K562 (cell line): ENCODE results near the gene CCNL1. TPM values are rescaled to one million over a fixed set of nuclear protein-coding genes. Genes with fewer than 3 reads are reported as not detected.

Experiments used
- ATAC-seq: fragments of 200-7000 bp; cut with Tn5 transposase; 3 replicates; pipeline ENCODE4 v1.9.1; 2020; ENCODE audit warnings: moderate library complexity
- BruUV-seq: library from RNA; stranded (reverse); fragments of 400-500 nt; replicated peaks from 2 replicates; lab custom pipeline; 2021; lab: Mats Ljungman, UMichigan
- CTCF ChIA-PET: fragments of 300-600 bp; formaldehyde crosslinking; extraction: SDS; loops from one replicate; lab custom pipeline; 2021; ENCODE audit warnings: low intra/inter-chr PET ratio; lab: Yijun Ruan, JAX
- POLR2A ChIA-PET: fragments of 300-600, 350-650 bp; sonication (Branson Sonifier 250); formaldehyde crosslinking; extraction: SDS; loops from one replicate; lab custom pipeline; 2021; ENCODE audit warnings: antibody characterized with exemption, inconsistent platforms; lab: Yijun Ruan, JAX
- DNase-seq, 4 experiments: peaks; one replicate each; pipeline versions ENCODE4 v3.0.0 to v3.0.0-alpha.2; 2011 to 2018; ENCODE audit warnings: low spot score in 3 of 4, mixed read lengths in 3 of 4; ENCODE audit errors: extremely low read depth in 1 of 4
- FAIRE-seq: peaks from 2 replicates; lab custom pipeline; 2011; peaks lifted over from hg19 to GRCh38; lab: Jason Lieb, UNC
- H2AFZ ChIP-seq: 2 replicates; pipeline ENCODE4 v1.6.0; 2011; ENCODE audit warnings: low read depth, low read length, control low read depth, inconsistent platforms
- H3K27ac ChIP-seq: fragments of 200-600 bp; 3 replicates; pipeline ENCODE4 v1.8.0; 2011; ENCODE audit warnings: low read depth, mild to moderate bottlenecking, control low read depth, inconsistent platforms, low read length, moderate library complexity, mixed read lengths; ENCODE audit errors: extremely low read depth
- H3K27me3 ChIP-seq, 2 experiments: fragments of 300-600 bp in 1 of 2; 2 replicates in 1 of 2; 3 replicates in 1 of 2; pipeline versions ENCODE4 v1.6.0 to v1.8.0; 2011; ENCODE audit warnings: inconsistent platforms in 2 of 2, low read length in 2 of 2, mild to moderate bottlenecking in 1 of 2, mixed read lengths in 1 of 2, moderate library complexity in 1 of 2; ENCODE audit not compliant: control insufficient read depth in 2 of 2, insufficient read depth in 2 of 2
- H3K36me3 ChIP-seq: fragments of 300-600 bp; 3 replicates; pipeline ENCODE4 v1.8.0; 2011; ENCODE audit warnings: mild to moderate bottlenecking, low read length, inconsistent platforms; ENCODE audit not compliant: control insufficient read depth, insufficient read depth
- H3K4me1 ChIP-seq, 2 experiments: fragments of 200-600 bp in 1 of 2; replicated peaks in 1 of 2; 2 replicates in 1 of 2; 3 replicates in 1 of 2; pipeline versions ENCODE4 v1.5.1 to v1.8.0; 2011; ENCODE audit warnings: inconsistent platforms in 2 of 2, low read length in 2 of 2, mild to moderate bottlenecking in 1 of 2, mixed read lengths in 1 of 2, moderate library complexity in 1 of 2; ENCODE audit not compliant: control insufficient read depth in 2 of 2, insufficient read depth in 2 of 2
- H3K4me2 ChIP-seq: 2 replicates; pipeline ENCODE4 v1.6.1; 2011; ENCODE audit warnings: low read length, control low read depth, inconsistent platforms, mixed read lengths; ENCODE audit not compliant: insufficient read depth
- H3K4me3 ChIP-seq: fragments of 200-600 bp; sonication (generic), shearing (Covaris generic); 2 replicates; pipeline ENCODE4 v1.5.1; 2016; ENCODE audit warnings: control low read depth, inconsistent platforms
- H3K79me2 ChIP-seq: fragments of 200-600 bp; 3 replicates; pipeline ENCODE4 v1.8.0; 2011; ENCODE audit warnings: low read length, inconsistent platforms; ENCODE audit not compliant: control insufficient read depth, insufficient read depth
- H3K9ac ChIP-seq, 2 experiments: 2 replicates each; pipeline versions ENCODE4 v1.6.0 to v1.6.1; 2011; ENCODE audit warnings: low read depth in 2 of 2, low read length in 2 of 2, control low read depth in 1 of 2, inconsistent platforms in 1 of 2, mild to moderate bottlenecking in 1 of 2, mixed read lengths in 1 of 2; ENCODE audit not compliant: insufficient read depth in 1 of 2
- H3K9me1 ChIP-seq: one replicate; pipeline ENCODE4 v1.6.0; 2011; ENCODE audit warnings: inconsistent platforms, mild to moderate bottlenecking, low read length, moderate library complexity; ENCODE audit not compliant: control insufficient read depth, insufficient read depth
- H3K9me3 ChIP-seq: replicated peaks from 2 replicates; pipeline ENCODE4 v1.5.1; 2011; ENCODE audit warnings: low read depth, low read length, inconsistent platforms; ENCODE audit not compliant: control insufficient read depth, insufficient read depth
- H4K20me1 ChIP-seq: replicated peaks from 2 replicates; pipeline ENCODE4 v1.6.1; 2011; ENCODE audit warnings: low read length, inconsistent platforms, mixed read lengths; ENCODE audit not compliant: control insufficient read depth, insufficient read depth
- ARID1B ChIP-seq: fragments of 450-650 bp; IDR thresholded peaks from 2 replicates; pipeline ENCODE4 v1.6.1; 2016; ENCODE audit warnings: antibody characterized with exemption, mild to moderate bottlenecking, inconsistent platforms
- ELF4 ChIP-seq: fragments of 450-650 bp; formaldehyde crosslinking; IDR thresholded peaks from 2 replicates; pipeline ENCODE4 v1.4.0; 2022; ENCODE audit warnings: missing genetic modification characterization
- FOS ChIP-seq: IDR thresholded peaks from 3 replicates; pipeline ENCODE4 v1.6.1; 2011; ENCODE audit not compliant: insufficient read length; ENCODE audit errors: extremely low read depth
- NCOR1 ChIP-seq: fragments of 450-650 bp; IDR thresholded peaks from 2 replicates; pipeline ENCODE4 v1.6.1; 2016; ENCODE audit warnings: mild to moderate bottlenecking, moderate library complexity
- ZNF175 ChIP-seq: fragments of 200-800 bp; sonication (Bioruptor generic); IDR thresholded peaks from 2 replicates; pipeline ENCODE4 v1.6.1; 2016; ENCODE audit warnings: low read depth, mild to moderate bottlenecking, missing genetic modification characterization, missing compliant biosample characterization
- ZNF77 ChIP-seq: fragments of 250-450 bp; sonication (Bioruptor Pico); IDR thresholded peaks from 2 replicates; pipeline ENCODE4 v1.5.0; 2020
- WGBS: fragments of 100-300 bp; shearing (Covaris generic); methylation state at CpG from one replicate; pipeline ENCODE4 v1.1.6; 2016; ENCODE audit warnings: low coverage, mixed read lengths; ENCODE audit not compliant: insufficient coverage; ENCODE audit errors: missing lambda C conversion rate; 5-methylcytosine and 5-hydroxymethylcytosine counted together
- in situ Hi-C: fragments of 300-500 bp; cut with MboI; formaldehyde crosslinking; loops from 4 replicates; pipeline ENCODE4 v1.15.0; 2018; ENCODE audit warnings: inconsistent platforms, mixed read lengths
- intact Hi-C: fragments of 100-400 bp; cut with micrococcal nuclease; formaldehyde crosslinking; loops from 2 replicates; pipeline ENCODE4 v1.14.2; 2022
- polyA plus RNA-seq, 8 experiments: library from polyadenylated mRNA; depleted of rRNA in 4 of 8; stranded (reverse) in 5 of 8; unstranded in 3 of 8; fragments of >200 nt; fragmentation: Nextera tagmentation in 2 of 8; fragmentation: Illumina TruSeq in 1 of 8; extraction: Ambion mirVana in 2 of 8; extraction: Trizol in 1 of 8; gene quantifications; 2 replicates each; pipeline versions ENCODE4 v1.2.1 to v1.2.3, GENCODE V29; 2011 to 2014; ENCODE audit warnings: inconsistent platforms in 1 of 8, missing spikeins in 1 of 8
- total RNA-seq, 7 experiments: library from RNA; depleted of rRNA in 6 of 7; stranded (reverse); fragments of >200 nt in 6 of 7; fragmentation: Illumina TruSeq in 2 of 7; extraction: Trizol in 2 of 7; gene quantifications; 2 replicates each; pipeline versions ENCODE4 v1.2.1 to v1.2.3, GENCODE V29; 2011 to 2021; ENCODE audit warnings: low replicate concordance in 1 of 7

CCNL1 gene
- total and polyA plus RNA-seq, 9 of the 15 experiments (the other 6 are each of a cell fraction or from before 2014, with no cell fraction given) = 16.1 to 186 (median 132) TPM

DNA sequence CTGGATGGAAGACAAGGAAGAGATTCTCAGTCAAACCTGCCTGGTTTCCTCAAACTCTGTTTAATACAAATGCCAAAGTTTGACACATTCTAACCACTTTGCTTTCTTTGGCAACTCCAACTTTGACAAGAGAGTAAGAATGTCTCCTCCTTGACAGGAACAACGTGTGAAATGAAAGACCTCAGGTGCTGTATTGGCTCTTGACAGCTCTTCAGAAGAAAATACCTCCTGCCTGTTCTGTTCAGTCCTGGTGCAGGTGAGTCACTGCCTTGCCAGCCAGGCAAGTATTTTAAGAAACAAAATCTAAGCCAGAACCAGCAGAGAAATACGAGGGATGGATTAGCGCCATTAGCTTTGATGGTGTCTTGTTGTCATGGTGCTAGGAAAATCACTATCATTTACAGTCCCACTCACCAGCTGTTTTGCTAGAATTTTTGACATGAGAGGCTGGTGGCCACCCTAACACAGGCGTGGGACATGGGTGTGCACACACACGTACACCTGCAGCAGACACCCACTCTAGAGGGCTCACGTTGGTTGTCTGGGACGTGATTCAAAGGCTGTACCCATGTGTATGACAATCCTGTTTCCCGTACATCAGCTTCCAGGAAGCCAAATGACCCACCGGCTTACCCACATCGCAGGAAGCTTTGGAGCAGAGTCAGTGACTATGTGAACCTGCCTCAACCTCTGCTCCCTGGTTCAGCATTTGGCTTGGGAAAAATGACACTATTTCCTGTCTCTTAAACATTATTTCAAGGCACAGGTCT is 60.4 kb downstream of the CCNL1 start:
- BruUV-seq = no TSS peak
- H2AFZ ChIP-seq = peak overlapping the region; percentile 66
- intact Hi-C loops = no loop called here
- H3K27me3 ChIP-seq = no peaks in the 10 kb centered on the region; a peak in 1 of 5 replicates
- peak; percentile 48 for FAIRE-seq
- H3K27ac ChIP-seq = no peak overlapping the region
- H3K9me1 ChIP-seq = no peaks in the 10 kb centered on the region
- no peak overlapping the region; a peak in 1 of 4 replicates for H3K9ac ChIP-seq
- no peak overlapping the region for H3K4me2 ChIP-seq
- 0 out of 2 replicates have a peak, but pooled peaks have one; percentile 33 for TF ChIP-seq ZNF175
- no peak for TF ChIP-seq FOS
- no peak for TF ChIP-seq ARID1B
- no peak for TF ChIP-seq ZNF77
- no peak for TF ChIP-seq NCOR1
- no peak for TF ChIP-seq ELF4
- TF ChIP-seq, all 486 proteins: peak for 1
- no peak; the same call in 2 of the 3 replicates for ATAC-seq
- in situ Hi-C loops = no loop called here
- Histone ChIP-seq H3K9me3 (no peaks in the 10 kb centered on the region), H3K36me3 (no peaks in the 10 kb centered on the region), H4K20me1 (no peaks in the 10 kb centered on the region), H3K4me1 (peaks cover 0 to 32% of the 10 kb centered on the region in 2 experiments; a peak in 4 of 5 replicates), H3K4me3 (no peak overlapping the region), H3K79me2 (no peaks in the 10 kb centered on the region)
- ChIA-PET CTCF (no interaction called here), POLR2A (interaction anchor here (1.2 to 1.8 kb wide), 2 partner anchors 8 to 11 kb away, joined by 5 to 6 read pairs; no protein-coding TSS in a partner anchor)
- 63% methylated on average over 10 of the region's 10 CpGs for WGBS
- no peak for DNase-seq
